Mucosa of gallbladder (tissue), 1 donor: ENCODE data around the gene SH3BP1. TPM values are rescaled to one million over a fixed set of nuclear protein-coding genes. Genes with fewer than 3 reads are reported as not detected.
"Not testable (repeated sequence)": the region's sequence is repeated elsewhere in the genome, so short reads cannot be mapped to it uniquely, and the experiment has no call there.

ENCODE experiments used
- DNase-seq: peaks from one replicate; pipeline ENCODE4 v3.0.0-alpha.2; 2020; ENCODE audit warnings: low spot score
- total RNA-seq: library from RNA; stranded (reverse); gene quantifications from one replicate; pipeline ENCODE4 v1.2.1, GENCODE V29; 2021
- donor health status: DM: no; HTN: no; CAD: no.

SH3BP1 gene, protein sequence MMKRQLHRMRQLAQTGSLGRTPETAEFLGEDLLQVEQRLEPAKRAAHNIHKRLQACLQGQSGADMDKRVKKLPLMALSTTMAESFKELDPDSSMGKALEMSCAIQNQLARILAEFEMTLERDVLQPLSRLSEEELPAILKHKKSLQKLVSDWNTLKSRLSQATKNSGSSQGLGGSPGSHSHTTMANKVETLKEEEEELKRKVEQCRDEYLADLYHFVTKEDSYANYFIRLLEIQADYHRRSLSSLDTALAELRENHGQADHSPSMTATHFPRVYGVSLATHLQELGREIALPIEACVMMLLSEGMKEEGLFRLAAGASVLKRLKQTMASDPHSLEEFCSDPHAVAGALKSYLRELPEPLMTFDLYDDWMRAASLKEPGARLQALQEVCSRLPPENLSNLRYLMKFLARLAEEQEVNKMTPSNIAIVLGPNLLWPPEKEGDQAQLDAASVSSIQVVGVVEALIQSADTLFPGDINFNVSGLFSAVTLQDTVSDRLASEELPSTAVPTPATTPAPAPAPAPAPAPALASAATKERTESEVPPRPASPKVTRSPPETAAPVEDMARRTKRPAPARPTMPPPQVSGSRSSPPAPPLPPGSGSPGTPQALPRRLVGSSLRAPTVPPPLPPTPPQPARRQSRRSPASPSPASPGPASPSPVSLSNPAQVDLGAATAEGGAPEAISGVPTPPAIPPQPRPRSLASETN
- total RNA-seq: 13.6 TPM

DNA sequence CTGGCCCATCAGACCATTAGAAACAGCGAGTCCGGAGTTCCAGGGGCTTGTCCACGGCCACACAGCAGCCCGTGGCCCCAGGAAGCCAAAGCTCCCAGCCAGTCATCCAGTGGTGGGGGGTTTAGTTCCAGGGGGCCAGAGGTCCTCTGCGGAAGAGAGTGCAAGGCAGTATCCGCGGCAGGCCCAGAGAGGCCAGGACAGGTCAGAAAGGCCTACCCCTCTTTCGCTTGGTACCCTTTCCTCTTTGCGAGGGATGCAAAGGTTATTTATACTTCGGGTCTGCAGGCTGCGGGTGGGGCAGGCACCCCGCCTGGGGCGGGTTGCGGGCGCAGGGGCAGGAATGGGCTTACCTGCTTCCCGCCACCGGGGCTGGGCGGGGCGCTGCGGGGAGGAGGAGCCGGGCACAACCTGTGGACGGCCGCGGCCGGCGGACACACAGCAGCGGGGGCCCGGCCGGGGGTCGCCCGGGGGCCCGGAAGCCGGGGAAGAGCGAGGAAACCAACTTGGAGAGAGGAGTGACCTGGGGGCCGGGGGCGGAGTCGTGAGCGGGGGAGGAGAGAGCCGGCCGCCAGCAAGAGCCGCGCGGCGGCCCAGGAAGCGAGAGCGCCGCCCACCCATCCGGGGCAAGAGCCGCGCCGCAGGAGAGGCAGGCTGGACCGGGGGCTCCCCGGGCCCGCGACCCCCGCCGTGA lies at the start of gene SH3BP1:
Gene SH3BP1, plus strand, starts transcription at position 600 of the 691 bp plus-strand sequence. CDS start 119 bp downstream, outside the sequence.
- no peak for DNase-seq

GRCh38 chr22:37591081-37591480 lies 48.4 kb upstream of the SH3BP1 start:
- DNase-seq: not testable (repeated sequence)

GRCh38 chr22:37591823-37592404 lies 47.6 kb upstream of the SH3BP1 start:
- no peak for DNase-seq

GRCh38 chr22:37594237-37594636 lies 45.2 kb upstream of the SH3BP1 start:
- no peak for DNase-seq

- DNase-seq: peak; percentile 85
Observed at GRCh38 chr22:37599153-37599552, 40.3 kb upstream of the SH3BP1 start.

- DNase-seq: no peak
Observed at GRCh38 chr22:37601203-37601539, 38.3 kb upstream of the SH3BP1 start.

GRCh38 chr22:37601540-37602442 lies 37.7 kb upstream of the SH3BP1 start:
- peak; percentile 83 for DNase-seq

GRCh38 chr22:37602546-37603277 lies 36.8 kb upstream of the SH3BP1 start:
- not testable (repeated sequence) for DNase-seq

DNA sequence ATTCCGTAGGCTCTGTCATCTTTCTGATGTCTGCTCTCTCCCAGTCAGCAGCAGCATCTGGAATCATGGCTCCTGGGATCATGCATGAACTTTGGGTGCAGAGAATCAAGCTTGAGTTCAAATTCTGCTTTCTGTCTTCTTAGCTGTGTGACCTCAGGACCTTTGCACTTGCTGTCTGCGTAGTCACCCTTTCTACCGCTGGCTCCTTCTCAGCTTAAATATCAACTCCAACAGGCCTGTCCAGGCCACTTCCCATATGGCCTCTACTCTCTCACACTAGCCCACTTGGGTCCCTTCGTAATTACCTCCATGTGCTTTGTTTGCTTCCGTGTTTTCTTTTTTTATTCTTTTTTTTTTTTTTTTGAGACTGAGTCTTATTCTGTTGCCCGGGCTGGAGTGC lies 35.4 kb upstream of the SH3BP1 start:
- DNase-seq: no peak

DNA sequence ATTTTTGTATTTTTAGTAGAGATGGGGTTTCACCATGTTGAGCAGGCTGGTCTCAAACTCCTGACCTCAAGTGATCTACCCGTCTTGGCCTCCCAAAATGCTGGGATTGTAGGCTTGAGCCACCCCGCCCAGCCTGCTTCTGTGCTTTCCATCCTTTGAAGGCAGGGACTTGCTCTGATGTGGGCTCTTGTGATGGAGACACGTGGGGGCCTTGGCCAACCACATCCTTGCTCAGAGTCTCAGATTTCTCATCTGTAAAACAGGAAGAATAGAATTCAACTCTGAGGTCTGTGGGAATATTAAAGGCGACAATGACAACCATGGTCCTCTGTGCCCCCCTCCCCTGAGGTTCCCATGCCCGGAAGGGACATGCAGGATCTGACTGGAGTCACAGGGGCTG lies 34.6 kb upstream of the SH3BP1 start:
- no peak for DNase-seq

- DNase-seq: peak; percentile 91
Observed at GRCh38 chr22:37607010-37607934, 32.2 kb upstream of the SH3BP1 start.

DNA sequence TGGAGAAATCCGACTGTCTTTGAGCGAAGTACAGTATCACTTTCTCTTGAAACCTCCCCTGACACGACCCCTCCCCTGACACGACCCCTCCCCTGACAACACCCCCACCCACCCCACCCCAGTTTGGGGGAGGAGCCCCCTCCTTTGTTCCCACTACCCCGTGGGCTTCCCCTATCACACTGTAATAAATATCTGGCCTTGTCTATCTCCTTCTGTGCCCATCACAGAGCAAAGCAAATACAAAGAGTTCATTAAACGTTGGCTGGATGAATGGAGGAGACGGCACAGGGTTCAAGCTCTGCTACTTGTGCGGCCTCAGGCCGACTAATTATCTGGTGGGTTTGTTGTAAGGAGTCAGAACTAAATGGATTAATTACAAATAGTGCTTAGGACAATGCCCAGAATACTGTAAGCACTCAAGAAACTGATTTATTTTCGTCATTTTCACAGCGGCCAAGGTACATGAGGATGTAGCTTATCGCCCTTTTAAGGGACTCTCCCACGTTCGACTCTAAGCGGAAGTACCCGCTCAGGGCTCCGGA lies 31.5 kb upstream of the SH3BP1 start:
- no peak for DNase-seq

DNA sequence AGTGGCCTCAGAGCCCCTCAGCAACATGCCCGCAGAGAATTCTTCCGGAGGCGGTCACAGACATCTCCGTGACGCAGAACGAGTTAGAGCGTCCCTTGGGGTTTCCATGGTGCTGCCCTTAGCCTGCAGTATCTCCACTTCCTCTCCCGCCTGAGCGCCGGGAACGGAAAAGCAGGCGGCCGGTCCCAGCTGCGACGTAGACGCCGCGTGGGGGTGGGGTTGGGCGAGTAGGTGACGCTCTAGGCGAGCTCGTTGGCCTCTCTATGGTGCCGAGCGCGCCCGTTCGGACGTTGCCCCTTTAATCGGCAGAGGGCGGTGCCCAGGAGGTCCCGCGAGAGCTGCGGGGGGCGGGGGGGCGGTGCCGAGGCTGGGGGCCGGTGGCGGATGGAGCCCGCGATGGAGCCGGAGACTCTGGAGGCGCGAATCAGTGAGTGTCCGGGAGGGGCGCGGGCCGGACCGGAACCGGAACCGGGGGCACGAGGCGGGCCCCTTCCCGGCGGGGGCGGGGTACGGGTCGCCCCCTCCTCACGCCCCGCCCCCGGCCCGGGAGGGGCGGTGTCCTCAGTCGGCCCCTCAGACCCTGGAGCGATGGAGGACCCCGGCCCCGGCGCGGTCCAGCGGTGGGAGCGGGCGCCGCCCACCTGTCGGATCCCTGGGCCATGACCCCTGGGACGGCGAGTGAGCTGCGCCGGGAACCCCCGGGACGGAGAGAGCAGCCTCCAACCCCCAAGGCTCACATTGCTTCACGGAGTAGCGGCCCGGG lies 30.8 kb upstream of the SH3BP1 start, which contains the start of gene GGA1:
Gene GGA1, plus strand, starts transcription at position 358 of the 763 bp plus-strand sequence. Its CDS starts 27 bp downstream, at position 385.
- DNase-seq: peak; percentile 96

DNA sequence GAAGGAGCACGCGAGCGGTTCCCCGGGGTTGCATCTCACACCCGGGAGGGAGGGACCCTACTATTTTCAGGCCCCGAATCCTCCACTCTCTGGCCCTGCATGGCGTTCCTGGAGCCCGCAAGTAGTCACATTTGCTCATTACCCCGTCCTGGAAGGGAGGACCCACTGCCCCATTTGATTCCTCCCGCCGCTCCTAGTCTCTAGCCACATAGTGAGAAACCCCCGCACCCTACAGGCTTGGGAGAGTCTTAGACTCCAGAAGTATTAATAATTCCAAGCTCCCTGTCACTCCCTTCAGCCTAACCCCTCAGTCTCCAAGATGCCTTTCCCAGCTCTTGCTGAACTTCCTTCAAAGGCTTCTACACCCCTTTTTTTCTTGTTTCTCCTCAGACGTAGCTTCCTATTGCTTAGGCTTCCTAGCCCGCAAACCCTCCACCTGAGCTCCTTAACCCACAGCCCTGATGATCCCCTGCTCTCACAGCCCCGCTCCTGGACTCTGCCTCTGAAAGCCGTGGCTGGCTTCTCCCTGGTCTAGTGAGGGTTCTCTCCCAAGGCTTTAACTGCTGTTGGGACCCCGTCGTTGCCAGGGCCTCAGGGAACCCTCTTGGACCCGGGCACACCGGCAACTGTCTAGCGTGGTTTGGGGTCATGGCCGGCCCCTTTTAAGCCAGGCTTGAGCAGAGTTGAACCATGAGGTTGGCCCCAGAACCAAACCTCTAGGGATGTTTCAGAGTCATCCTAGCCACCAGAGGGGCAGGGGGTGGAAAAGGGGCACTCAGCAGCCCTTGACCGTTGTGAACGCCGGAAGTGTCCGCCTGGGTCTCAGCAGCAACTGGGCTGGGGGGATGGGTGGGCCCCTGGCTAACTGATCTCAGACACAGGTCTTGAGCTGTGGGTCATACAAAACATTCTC lies 30.0 kb upstream of the SH3BP1 start:
- no peak for DNase-seq

DNA sequence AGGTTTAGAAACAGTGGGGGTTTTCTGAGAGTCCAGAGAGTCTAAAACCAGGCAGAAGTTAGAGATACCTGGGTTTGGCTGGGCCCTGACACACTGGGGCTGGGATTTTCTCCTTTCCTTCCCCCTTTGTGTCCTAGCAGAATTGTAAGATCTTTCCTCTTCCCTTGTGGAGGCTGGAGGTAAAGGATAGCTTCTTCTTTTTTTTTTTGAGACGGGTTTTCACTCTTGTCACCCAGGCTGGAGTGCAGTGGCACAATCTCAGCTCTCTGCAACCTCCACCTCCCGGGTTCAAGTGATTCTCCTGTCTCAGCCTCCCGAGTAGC lies 29.4 kb upstream of the SH3BP1 start:
- not testable (repeated sequence) for DNase-seq

- DNase-seq: peak; percentile 55
Observed at GRCh38 chr22:37610480-37611129, 28.9 kb upstream of the SH3BP1 start.

DNA sequence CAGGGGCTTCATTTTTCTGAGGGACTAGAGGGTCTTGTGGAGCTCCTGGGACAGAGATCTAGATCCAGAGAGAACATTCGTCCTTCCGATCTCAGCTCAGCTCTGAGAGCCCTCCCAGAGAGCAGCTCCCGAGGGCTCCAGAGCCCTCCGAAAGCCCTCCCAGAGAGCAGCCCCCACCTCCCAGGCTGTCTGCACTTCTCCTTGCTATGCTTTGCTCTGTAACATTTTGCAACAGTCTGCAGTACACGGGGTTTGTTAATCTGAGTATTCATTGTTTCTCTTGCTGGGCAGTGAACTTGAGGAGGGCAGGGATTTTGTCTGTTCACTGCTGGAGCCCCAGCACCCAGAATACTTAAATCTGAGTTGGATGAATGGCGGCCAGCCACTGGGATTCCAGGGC lies 28.3 kb upstream of the SH3BP1 start:
- no peak for DNase-seq
